HG03025 (cell line): ENCODE data around the gene SLCO4C1.

ENCODE experiments used
- ATAC-seq: cut with Tn5 transposase; IDR thresholded peaks from one replicate; pipeline ENCODE4 v1.9.1; 2021; ENCODE audit warnings: mild to moderate bottlenecking, moderate library complexity; ENCODE audit not compliant: unreplicated experiment, low FRiP score

SLCO4C1 gene

GRCh38 chr5:102271759-102272158, 24.3 kb downstream of the SLCO4C1 start:
- ATAC-seq: no peak

GRCh38 chr5:102270036-102270435, 26.0 kb downstream of the SLCO4C1 start:
- ATAC-seq: no peak

- ATAC-seq: no peak
Measured at GRCh38 chr5:102262688-102263087, 33.4 kb downstream of the SLCO4C1 start.

GRCh38 chr5:102249381-102249780, 46.7 kb downstream of the SLCO4C1 start:
- ATAC-seq: no peak

GRCh38 chr5:102243213-102243612, 52.9 kb downstream of the SLCO4C1 start:
- ATAC-seq: no peak

- ATAC-seq: no peak
Measured at GRCh38 chr5:102241809-102242421, 54.2 kb downstream of the SLCO4C1 start.

GRCh38 chr5:102231693-102232619, 64.1 kb downstream of the SLCO4C1 start:
- ATAC-seq: peak; percentile 76

GRCh38 chr5:102229685-102230084, 66.4 kb downstream of the SLCO4C1 start:
- ATAC-seq: no peak

- no peak for ATAC-seq
Measured at GRCh38 chr5:102226321-102226720, 69.8 kb downstream of the SLCO4C1 start.

GRCh38 chr5:102223542-102224477, 72.3 kb downstream of the SLCO4C1 start:
- peak; percentile 58 for ATAC-seq

- ATAC-seq: no peak
Measured at GRCh38 chr5:102222772-102223171, 73.3 kb downstream of the SLCO4C1 start.

GRCh38 chr5:102221949-102222348, 74.1 kb downstream of the SLCO4C1 start:
- ATAC-seq: no peak

- no peak for ATAC-seq
Measured at GRCh38 chr5:102218159-102218558, 77.9 kb downstream of the SLCO4C1 start.

GRCh38 chr5:102216678-102217077, 79.4 kb downstream of the SLCO4C1 start:
- ATAC-seq: no peak

GRCh38 chr5:102211165-102211564, 84.9 kb downstream of the SLCO4C1 start:
- no peak for ATAC-seq

- no peak for ATAC-seq
Measured at GRCh38 chr5:102200861-102201260, 95.2 kb downstream of the SLCO4C1 start.

GRCh38 chr5:102196481-102196880, 99.6 kb downstream of the SLCO4C1 start:
- no peak for ATAC-seq
